ENCODE results near the gene CETN2.

The CETN2 gene

DNA sequence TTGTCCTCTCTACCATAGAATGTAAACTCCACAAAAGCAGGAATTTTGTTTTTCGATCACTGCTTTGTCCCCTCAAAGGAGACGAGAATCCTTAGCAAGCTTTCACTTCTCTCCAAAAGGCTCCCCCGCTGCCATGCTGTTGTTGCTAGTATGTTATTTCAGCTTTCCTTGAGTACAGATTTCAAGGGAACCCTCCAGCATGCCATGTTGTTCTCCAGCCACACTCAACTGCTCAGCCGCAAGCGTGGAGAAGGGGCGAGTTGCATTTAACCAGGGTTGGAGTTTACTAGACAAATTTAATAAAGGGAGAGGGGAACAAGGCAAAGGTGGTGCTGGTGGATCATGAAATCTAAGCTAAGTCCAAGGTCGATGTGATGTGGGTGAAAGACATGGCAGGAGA lies 23.4 kb upstream of the CETN2 start:
- no peak for DNase-seq (ENCODE audit: low read depth, low spot score)
- no peak overlapping the region for H3K4me3 ChIP-seq (ENCODE audit: low read depth, low read length)
- in situ Hi-C loops (cut with HindIII; ENCODE audit: low sequenced_read_pairs) = no loop called here
- TF ChIP-seq, protein P1, sequence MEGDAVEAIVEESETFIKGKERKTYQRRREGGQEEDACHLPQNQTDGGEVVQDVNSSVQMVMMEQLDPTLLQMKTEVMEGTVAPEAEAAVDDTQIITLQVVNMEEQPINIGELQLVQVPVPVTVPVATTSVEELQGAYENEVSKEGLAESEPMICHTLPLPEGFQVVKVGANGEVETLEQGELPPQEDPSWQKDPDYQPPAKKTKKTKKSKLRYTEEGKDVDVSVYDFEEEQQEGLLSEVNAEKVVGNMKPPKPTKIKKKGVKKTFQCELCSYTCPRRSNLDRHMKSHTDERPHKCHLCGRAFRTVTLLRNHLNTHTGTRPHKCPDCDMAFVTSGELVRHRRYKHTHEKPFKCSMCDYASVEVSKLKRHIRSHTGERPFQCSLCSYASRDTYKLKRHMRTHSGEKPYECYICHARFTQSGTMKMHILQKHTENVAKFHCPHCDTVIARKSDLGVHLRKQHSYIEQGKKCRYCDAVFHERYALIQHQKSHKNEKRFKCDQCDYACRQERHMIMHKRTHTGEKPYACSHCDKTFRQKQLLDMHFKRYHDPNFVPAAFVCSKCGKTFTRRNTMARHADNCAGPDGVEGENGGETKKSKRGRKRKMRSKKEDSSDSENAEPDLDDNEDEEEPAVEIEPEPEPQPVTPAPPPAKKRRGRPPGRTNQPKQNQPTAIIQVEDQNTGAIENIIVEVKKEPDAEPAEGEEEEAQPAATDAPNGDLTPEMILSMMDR (IDR thresholded peaks at IDR 0.05; ENCODE audit: low read depth, low read length) = no peak

DNA sequence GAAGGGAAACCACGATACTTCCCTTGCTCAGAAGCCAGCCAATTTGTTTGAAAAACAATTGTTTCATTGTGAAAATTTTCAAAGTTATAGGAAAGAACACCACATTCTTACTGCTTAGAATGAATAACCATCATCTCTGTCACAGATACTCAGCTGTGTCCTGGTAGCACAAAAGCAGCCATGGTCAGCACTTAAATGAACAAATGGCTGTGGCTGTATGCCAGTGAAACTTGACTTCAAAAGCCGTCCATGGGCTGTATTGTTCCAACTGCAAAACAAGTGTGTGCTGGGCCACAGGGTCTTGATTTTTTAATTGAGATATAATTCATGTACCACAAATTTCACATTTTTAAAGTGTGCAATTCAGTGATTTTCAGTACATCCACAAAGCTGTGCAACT lies 19.9 kb upstream of the CETN2 start:
- TF ChIP-seq, protein P1 (IDR thresholded peaks at IDR 0.05; ENCODE audit: low read depth, low read length) = no peak
- DNase-seq (ENCODE audit: low read depth, low spot score) = no peak
- no peak overlapping the region for H3K4me3 ChIP-seq (ENCODE audit: low read depth, low read length)
- in situ Hi-C loops (cut with HindIII; ENCODE audit: low sequenced_read_pairs) = no loop called here

DNA sequence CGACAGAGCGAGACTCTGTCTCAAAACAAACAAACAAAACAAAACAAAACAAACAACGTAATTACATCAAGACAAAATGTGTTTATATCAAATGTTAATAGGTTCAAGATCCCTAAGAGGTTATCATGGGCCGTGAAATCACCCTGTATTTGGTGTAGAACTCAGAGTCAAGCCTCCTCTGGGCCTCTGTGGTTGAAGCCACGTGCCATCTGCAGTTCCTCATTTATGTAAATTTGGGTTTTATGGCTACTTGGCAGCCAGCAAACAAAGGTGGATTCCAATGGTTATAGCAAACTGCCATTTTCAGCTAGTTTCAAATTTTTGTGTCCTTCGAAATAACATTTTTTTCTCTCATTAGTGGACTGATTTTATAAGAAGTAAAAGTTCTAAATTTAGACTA lies 16.7 kb upstream of the CETN2 start:
- no peak overlapping the region for H3K4me3 ChIP-seq (ENCODE audit: low read depth, low read length)
- TF ChIP-seq, protein P1 (IDR thresholded peaks at IDR 0.05; ENCODE audit: low read depth, low read length) = no peak
- in situ Hi-C loops (cut with HindIII; ENCODE audit: low sequenced_read_pairs) = no loop called here
- no peak for DNase-seq (ENCODE audit: low read depth, low spot score)

DNA sequence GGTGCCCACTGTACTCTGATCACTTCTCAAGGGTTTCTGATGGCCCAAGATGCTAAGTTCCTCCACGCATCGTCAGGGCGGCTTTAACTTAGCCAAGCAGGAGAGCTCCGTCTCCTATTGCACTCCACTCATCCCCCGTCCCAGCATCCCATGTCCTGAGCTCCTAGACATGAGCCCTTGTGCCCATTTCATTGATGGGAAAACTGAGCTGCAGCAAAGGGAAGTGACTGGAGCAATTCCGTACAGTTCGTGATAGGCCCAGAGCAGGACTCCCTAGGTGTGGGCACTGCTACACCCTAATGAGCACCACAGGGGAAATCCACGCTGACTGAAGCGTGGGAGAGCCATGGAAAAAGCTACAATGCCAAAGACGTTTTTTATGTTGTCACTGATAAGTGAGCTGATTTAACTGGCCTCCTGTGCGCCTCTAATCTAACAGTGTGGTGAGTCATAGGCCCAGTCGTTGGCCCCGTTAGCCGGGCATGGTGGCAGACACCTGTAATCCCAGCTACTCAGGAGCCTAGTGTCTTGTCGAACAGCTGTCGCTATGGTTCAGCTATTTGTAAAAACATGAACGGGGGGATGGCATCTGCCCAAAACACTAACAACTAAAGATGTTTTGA lies 15.2 kb upstream of the CETN2 start:
- H3K4me3 ChIP-seq (ENCODE audit: low read depth, low read length) = no peak overlapping the region
- TF ChIP-seq, protein P1 (IDR thresholded peaks at IDR 0.05; ENCODE audit: low read depth, low read length) = no peak
- in situ Hi-C loops (cut with HindIII; ENCODE audit: low sequenced_read_pairs) = no loop called here
- DNase-seq (ENCODE audit: low read depth, low spot score) = no peak

DNA sequence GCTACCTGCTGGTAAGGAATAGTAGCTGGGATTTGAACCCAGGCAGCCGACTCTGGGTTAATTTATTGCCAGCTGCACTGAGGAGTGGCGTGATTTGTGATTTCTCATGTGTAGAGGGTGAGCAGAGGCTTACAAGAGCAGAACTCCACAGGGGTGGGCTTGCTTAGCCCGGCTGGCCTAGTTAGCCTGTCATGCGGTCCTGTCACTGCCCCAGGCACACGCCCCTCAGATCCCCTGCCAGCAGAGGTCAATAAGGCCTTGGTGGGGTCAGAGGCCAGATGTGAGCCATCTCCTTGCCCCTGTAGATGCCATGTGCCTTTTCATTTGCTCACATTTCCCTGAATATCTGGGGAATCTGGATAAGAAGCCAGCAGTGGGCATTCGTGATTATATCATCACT lies 13.7 kb upstream of the CETN2 start:
- DNase-seq (ENCODE audit: low read depth, low spot score) = no peak
- no peak overlapping the region for H3K4me3 ChIP-seq (ENCODE audit: low read depth, low read length)
- in situ Hi-C loops (cut with HindIII; ENCODE audit: low sequenced_read_pairs) = no loop called here
- TF ChIP-seq, protein P1 (IDR thresholded peaks at IDR 0.05; ENCODE audit: low read depth, low read length) = no peak

DNA sequence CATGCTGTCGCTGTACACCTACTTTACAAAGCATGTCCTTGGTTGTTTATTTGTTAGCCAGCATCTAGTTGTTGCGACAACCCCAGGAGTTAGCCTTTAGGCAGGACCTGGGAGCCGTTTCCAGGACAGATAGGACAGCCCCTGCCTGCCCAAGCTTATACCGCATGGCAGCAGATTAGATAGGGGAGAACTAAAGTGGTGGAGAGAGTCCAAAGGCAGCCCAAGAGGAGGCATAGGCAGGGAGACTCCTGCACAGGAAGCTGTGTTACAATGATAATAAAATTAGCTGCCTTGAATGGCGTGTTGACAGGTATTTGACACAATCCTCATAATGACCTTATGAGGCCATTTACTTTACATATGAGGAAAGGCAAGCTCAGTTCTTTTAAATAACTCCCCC lies 13.3 kb upstream of the CETN2 start:
- in situ Hi-C loops (cut with HindIII; ENCODE audit: low sequenced_read_pairs) = no loop called here
- H3K4me3 ChIP-seq (ENCODE audit: low read depth, low read length) = no peak overlapping the region
- TF ChIP-seq, protein P1 (IDR thresholded peaks at IDR 0.05; ENCODE audit: low read depth, low read length) = no peak
- DNase-seq (ENCODE audit: low read depth, low spot score) = no peak

Data from astrocyte of the spinal cord (primary cell).